Cardiac fibroblast (primary cell): ENCODE measurements around the gene UBXN6.

Experiments used
- DNase-seq, 2 donors: peaks; one replicate each; pipeline versions ENCODE4 v3.0.0 to v3.0.0-alpha.2; 2010; ENCODE audit warnings: low read depth in 2 of 2
- H3K4me3 ChIP-seq, 2 donors: replicated peaks in 1 of 2; 1 replicate in 1 of 2; 2 replicates in 1 of 2; pipeline ENCODE4 v1.5.1; 2011; ENCODE audit warnings: low read depth in 2 of 2, low read length in 2 of 2, mild to moderate bottlenecking in 2 of 2, moderate library complexity in 1 of 2
- TF ChIP-seq, protein P1 (sequence below): IDR thresholded peaks from one replicate; pipeline ENCODE4 v1.5.1; 2011; ENCODE audit warnings: low read depth, mild to moderate bottlenecking, low read length, inconsistent platforms

The UBXN6 gene

DNA sequence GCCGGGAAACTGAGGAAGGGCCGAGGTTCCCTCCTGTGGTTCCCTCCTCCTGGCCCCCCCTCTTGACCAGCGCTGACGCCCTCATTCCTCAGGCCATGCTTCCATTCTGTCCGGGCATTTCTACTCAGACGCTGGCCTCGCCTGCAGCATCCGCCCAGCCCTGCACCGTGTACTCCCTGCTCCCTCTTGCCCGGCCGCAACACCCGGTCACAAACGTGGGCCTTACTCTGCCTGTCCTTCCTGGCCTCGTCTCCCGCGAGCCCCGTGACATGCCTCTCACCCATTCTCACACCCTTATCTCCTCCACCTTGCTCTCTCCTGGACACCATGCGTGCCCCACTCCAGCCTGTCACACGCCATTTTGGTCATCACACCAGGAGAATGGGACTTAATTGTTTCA lies 25.8 kb upstream of the UBXN6 start:
- DNase-seq: no peak
- TF ChIP-seq, protein P1, sequence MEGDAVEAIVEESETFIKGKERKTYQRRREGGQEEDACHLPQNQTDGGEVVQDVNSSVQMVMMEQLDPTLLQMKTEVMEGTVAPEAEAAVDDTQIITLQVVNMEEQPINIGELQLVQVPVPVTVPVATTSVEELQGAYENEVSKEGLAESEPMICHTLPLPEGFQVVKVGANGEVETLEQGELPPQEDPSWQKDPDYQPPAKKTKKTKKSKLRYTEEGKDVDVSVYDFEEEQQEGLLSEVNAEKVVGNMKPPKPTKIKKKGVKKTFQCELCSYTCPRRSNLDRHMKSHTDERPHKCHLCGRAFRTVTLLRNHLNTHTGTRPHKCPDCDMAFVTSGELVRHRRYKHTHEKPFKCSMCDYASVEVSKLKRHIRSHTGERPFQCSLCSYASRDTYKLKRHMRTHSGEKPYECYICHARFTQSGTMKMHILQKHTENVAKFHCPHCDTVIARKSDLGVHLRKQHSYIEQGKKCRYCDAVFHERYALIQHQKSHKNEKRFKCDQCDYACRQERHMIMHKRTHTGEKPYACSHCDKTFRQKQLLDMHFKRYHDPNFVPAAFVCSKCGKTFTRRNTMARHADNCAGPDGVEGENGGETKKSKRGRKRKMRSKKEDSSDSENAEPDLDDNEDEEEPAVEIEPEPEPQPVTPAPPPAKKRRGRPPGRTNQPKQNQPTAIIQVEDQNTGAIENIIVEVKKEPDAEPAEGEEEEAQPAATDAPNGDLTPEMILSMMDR: no peak
- no peak overlapping the region for H3K4me3 ChIP-seq

GRCh38 chr19:4482721-4483364 lies 25.2 kb upstream of the UBXN6 start:
- DNase-seq: no peak
- TF ChIP-seq, protein P1: no peak
- H3K4me3 ChIP-seq: no peak overlapping the region

GRCh38 chr19:4477034-4477801 lies 19.6 kb upstream of the UBXN6 start:
- TF ChIP-seq, protein P1: no peak
- H3K4me3 ChIP-seq: no peak overlapping the region
- DNase-seq: no peak

- peak; percentile 49 to 73 for DNase-seq
These were observed 17.0 kb upstream of the UBXN6 start for GRCh38 chr19:4474514-4475022.

GRCh38 chr19:4473763-4474513 lies 16.3 kb upstream of the UBXN6 start:
- peak overlapping the region; percentile 42 to 82 for H3K4me3 ChIP-seq
- TF ChIP-seq, protein P1: no peak
- no peak for DNase-seq

More at GRCh38 chr19:4474514-4475022, 17.0 kb upstream of the UBXN6 start:
- H3K4me3 ChIP-seq: peak overlapping the region; percentile 42 to 82
- TF ChIP-seq, protein P1: no peak

DNA sequence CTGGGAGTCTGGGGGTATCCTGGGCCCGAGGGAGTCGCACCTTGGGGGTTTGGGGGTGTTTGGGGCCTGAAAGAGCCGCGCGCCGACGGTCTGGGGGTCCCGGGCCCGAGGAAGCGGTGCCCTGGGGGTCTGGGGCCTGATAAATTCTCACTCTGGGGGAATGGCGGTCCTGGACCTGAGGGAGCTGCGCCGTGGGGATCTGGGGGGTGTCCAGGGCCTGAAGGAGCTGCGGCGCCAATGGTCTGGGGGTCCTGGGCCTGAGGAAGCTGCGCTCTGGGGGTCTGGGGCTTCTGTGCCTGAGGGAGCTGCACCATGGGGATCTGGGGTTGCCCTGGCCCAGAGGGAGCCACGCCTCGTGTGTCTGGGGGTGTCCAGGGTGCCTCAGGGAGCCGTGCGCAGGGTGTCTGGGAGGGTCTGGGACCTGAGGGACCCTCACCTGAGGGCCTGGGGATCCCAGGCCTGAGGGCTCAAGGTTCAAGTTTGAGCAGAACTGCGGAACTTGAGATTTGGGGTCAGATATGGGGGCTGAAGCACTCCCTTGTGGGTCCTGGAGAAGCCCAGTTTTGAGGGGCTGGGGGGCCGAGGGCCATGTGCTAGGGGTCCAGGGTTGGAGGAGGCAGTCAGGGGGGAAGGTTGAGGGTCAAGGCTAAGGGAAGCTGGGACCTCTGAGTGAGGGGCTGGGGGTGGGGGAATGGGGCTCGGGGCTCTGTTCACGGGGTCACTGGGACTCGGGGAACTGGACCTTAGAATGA lies 15.6 kb upstream of the UBXN6 start:
- no peak for DNase-seq
- H3K4me3 ChIP-seq: peak overlapping the region; percentile 82 to 95
- TF ChIP-seq, protein P1: no peak
